Activated T-cell treated with anti-CD3 and anti-CD28 coated beads, Interleukin-2, amount 50 U/mL, for 4 hours (primary cell): ENCODE data around the gene BPIFA3. TPM values are rescaled to one million over a fixed set of nuclear protein-coding genes. Genes with fewer than 3 reads are reported as not detected.
A peak's percentile ranks its signal among the peaks of the same experiment; 100 is the strongest.

ENCODE experiments used
- ATAC-seq, 2 donors: fragments of 200-7000 bp; cut with Tn5 transposase; one replicate each; pipeline ENCODE4 v1.10.0; 2021
- DNase-seq: peaks from one replicate; pipeline ENCODE4 v3.0.0-alpha.2; 2020
- H3K27me3 Mint-ChIP-seq: one replicate; pipeline ENCODE4 v1.8.0; 2021; ENCODE audit warnings: low read depth, mixed read lengths
- H3K36me3 Mint-ChIP-seq: one replicate; pipeline ENCODE4 v1.8.0; 2022; ENCODE audit warnings: mixed read lengths; ENCODE audit not compliant: insufficient read depth
- H3K4me1 Mint-ChIP-seq: one replicate; pipeline ENCODE4 v1.8.0; 2021; ENCODE audit warnings: low read depth, mixed read lengths
- H3K4me3 Mint-ChIP-seq: one replicate; pipeline ENCODE4 v1.8.0; 2021; ENCODE audit warnings: mild to moderate bottlenecking, moderate library complexity, mixed read lengths
- H3K9me3 Mint-ChIP-seq: one replicate; pipeline ENCODE4 v1.8.0; 2021; ENCODE audit warnings: mixed read lengths
- total RNA-seq, 3 donors: library from RNA; stranded (reverse); gene quantifications; one replicate each; pipeline ENCODE4 v1.2.1, GENCODE V29; 2021

BPIFA3 gene
- total RNA-seq, 3 donors from 2014 or later: not detected

DNA sequence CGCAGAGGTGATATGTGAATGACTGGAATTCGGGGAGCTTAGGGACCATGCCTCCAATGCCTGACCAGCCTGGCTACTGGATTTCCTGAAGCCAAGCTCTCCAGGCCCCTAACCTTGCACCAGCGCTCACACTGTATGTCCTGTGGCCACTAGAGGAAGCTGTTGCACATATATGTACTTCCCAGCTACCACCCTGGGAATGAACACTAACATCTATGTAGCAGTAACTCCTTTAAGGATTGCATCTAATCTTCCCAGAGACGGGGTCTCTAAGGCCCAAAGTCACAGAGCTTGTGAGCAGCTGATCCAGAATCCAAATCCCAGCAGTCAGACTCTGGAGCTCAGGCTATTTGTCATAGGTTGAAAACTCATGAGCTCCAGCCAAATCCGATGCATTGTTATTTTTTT, 45.5 kb downstream of the BPIFA3 start:
- H3K36me3 Mint-ChIP-seq: no peaks in the 10 kb centered on the region
- no peaks in the 10 kb centered on the region for H3K9me3 Mint-ChIP-seq
- DNase-seq (no peak), ATAC-seq (no peak)
- no peak overlapping the region for H3K4me3 Mint-ChIP-seq
- H3K4me1 Mint-ChIP-seq: no peaks in the 10 kb centered on the region
- peaks cover 23% of the 10 kb centered on the region for H3K27me3 Mint-ChIP-seq

DNA sequence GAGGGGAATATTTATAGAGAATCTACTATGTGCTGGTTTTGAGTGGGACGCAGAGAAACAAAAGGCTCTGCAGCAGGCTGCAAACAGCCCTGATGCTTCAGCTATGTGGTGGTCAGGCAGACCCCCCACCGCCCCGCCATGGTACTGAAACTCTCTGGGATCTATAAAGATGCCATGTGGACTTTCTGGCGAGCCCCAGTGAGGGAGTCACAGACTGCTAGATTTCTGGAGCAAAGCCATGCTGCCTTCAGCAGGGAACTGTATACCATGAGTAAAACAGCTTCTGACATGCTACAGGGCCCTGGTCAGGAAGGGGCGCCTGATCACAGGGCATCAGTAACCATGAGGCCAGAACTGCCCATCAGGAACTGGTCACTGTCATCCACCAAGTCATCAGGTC, 46.6 kb downstream of the BPIFA3 start:
- Mint-ChIP-seq H3K27me3 (peaks cover 29% of the 10 kb centered on the region), H3K4me3 (no peak overlapping the region), H3K36me3 (no peaks in the 10 kb centered on the region), H3K4me1 (no peaks in the 10 kb centered on the region), H3K9me3 (no peaks in the 10 kb centered on the region)
- DNase-seq: no peak
- no peak for ATAC-seq

DNA sequence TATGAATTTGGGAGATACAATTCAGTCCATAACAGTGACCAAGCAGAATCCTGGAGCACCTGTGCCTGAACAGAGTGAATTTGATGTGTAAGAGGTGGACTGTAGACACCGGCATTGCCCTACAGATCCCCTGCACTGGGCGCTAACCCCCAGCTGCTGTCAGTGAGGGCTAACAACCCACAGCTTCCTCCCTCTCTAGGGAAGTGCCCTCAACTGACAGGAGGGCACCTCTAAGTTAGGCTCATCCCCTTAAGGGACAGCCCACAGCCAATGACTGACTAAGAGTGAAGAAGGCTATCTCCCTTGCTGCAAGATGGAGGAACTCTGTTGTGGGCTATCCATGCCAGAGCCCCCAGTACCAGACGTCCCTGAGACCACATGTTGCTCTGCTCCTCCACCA, 50.5 kb downstream of the BPIFA3 start:
- no peak overlapping the region for H3K4me3 Mint-ChIP-seq
- no peaks in the 10 kb centered on the region for H3K9me3 Mint-ChIP-seq
- no peaks in the 10 kb centered on the region for H3K4me1 Mint-ChIP-seq
- no peaks in the 10 kb centered on the region for H3K36me3 Mint-ChIP-seq
- DNase-seq (no peak), ATAC-seq (no peak)
- H3K27me3 Mint-ChIP-seq: peaks cover 22% of the 10 kb centered on the region

DNA sequence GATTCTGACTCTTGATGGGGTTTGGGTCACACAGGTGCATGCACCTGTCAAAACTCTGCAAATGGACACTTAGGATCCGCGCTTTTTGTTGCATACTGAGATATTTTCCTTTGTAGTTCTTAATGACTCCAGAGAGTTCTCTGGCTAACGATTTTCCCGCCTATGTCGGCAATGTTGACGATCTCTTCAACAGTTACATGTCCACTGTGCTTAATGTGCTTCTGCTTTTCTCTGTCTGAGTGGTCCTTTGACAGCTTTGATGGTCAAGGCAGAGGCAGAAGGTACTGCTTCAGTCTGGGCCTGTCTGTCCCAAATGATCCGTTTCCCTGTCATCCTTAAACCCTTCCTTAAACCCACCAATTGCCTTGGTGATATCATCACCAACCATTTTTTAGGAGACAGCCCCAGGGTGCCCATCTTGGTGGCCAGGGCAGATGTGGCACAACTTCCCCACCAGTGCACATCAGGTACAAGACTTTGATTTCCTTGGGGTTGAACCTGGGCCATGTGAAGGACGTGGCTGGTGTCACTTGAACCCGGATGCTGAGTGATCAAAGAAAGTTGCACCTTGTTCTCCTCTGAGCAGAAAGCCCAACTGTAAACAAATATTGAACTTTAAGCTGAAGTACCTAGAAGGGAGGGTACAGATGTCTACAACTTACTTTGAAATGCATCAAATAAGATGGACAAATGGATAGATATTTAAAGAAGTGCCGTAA, 55.2 kb downstream of the BPIFA3 start:
- H3K27me3 Mint-ChIP-seq: peaks cover 17% of the 10 kb centered on the region
- no peak for ATAC-seq
- H3K36me3 Mint-ChIP-seq: no peaks in the 10 kb centered on the region
- DNase-seq: no peak
- no peaks in the 10 kb centered on the region for H3K4me1 Mint-ChIP-seq
- no peaks in the 10 kb centered on the region for H3K9me3 Mint-ChIP-seq
- H3K4me3 Mint-ChIP-seq: no peak overlapping the region

DNA sequence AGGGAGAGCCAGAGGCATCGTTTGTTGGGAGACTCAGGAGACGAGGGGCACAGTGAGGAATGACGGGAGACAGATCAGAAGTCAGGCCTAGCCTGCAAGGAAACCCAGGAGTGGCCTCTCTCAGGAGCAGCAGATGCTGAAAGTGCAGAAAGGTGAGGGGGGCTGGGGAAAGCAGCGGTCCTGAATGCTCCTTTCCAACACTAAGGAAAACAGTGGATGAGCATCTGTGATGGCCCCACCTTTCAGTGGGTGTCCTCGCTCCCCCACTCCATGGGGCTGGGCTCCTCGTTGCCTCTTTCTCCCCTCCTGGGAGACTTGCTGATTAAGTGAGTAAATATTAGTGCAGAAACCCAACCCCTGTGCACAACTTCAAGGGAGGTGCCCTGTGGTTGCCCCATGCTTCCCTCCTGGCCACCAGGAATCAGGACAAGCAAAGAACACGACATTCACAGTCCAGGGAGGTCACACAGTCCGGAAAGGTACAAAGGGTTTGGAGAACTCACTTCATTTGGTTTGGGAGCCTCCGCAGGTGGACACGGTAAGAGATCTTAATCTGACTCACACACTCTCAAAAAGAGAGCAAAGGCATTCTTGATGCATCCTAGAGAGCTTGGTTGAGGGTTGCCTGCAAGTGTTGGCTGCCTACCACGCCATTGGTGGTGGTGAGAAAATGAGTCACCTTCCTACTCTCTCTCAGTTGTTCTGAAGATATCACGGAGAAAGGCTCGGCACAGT, 56.1 kb downstream of the BPIFA3 start:
- ATAC-seq (peak; percentile 43 to 75), DNase-seq (no peak)
- Mint-ChIP-seq H3K4me1 (no peaks in the 10 kb centered on the region), H3K4me3 (no peak overlapping the region), H3K36me3 (no peaks in the 10 kb centered on the region), H3K9me3 (no peaks in the 10 kb centered on the region), H3K27me3 (peaks cover 13% of the 10 kb centered on the region)

DNA sequence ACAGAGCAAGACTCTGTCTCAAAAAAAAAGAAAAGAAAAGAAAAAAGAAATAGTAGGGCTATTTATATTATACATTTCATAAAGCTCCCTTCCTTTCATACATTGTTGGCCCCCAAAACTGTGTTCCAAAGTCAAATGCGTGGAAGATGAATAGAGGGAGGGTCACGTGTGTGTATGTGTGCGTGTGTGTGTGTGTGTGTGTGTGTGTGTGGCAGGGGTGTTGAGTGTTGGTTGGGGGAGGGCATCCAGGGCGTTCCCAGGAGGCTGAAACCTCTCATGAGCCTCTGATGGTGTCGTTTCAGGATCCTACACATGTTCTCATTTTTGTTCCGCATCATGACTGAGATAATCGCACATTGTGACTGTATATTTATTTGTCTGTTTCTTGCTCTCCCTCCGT, 58.1 kb downstream of the BPIFA3 start:
- H3K36me3 Mint-ChIP-seq: no peaks in the 10 kb centered on the region
- H3K4me1 Mint-ChIP-seq: no peaks in the 10 kb centered on the region
- H3K27me3 Mint-ChIP-seq: peaks cover 9% of the 10 kb centered on the region
- ATAC-seq: no peak
- no peak overlapping the region for H3K4me3 Mint-ChIP-seq
- no peak for DNase-seq
- H3K9me3 Mint-ChIP-seq: no peaks in the 10 kb centered on the region

DNA sequence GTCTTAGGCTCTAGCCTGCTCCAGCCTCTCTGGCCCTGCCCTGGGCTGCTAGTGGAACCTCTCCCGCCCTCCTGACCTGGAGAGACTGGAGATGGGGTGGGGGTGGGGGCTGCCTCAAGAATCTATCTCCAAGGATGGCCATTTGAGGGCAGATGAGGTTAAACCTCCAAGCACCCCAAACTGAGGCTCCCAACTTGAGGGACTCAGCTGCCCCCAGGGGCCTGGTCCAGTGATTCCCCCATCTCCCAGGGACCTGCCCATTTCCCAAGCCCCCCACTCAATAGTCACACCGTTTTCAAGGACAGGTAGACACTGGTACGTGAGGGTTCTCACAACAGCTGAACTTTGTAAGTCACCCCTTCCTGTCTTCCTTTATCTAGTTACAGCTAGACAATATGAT, 58.7 kb downstream of the BPIFA3 start:
- Mint-ChIP-seq H3K36me3 (no peaks in the 10 kb centered on the region), H3K9me3 (no peaks in the 10 kb centered on the region), H3K27me3 (peaks cover 9% of the 10 kb centered on the region), H3K4me3 (no peak overlapping the region), H3K4me1 (no peaks in the 10 kb centered on the region)
- DNase-seq (no peak), ATAC-seq (no peak)

DNA sequence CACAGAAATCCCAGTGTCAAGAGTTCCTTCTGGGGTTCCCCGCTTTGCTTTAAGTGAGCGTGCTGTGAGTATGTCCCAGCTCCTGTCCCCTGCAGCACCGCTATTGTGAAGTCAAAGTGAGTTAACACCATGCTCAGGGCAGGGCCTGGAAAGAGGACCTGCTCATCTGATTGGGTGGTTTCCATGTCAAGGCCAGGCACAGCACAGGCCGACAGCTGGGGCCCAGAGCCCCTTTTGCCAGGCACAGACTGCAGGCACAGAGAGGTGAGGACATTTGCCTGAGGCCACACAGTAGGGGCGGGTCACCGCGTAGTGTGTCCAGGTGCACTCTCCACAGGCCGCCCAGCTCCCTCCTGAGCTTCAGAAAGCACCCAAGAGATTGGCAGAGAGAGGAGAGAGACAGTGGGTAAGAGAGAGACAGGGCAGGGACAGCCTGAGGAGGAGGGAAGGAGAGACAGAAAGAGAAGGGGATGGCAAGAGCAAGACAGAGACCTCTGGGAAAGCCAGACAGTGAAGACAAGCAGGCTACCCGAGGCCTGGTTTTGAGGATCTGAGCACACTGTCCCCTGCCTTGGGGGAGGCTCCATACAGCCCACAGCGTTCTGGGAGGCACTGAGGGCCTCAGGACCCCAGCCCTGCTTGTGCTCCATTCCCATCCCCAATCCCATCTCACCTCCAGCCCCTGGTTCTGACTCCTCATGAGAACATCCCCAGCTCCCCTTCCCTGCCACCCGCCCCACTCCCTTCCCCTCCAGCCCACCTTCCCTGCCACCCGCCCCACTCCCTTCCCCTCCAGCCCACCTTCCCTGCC, 59.4 kb downstream of the BPIFA3 start:
- H3K4me1 Mint-ChIP-seq: no peaks in the 10 kb centered on the region
- H3K36me3 Mint-ChIP-seq: no peaks in the 10 kb centered on the region
- DNase-seq: no peak
- no peak for ATAC-seq
- H3K27me3 Mint-ChIP-seq: peaks cover 9% of the 10 kb centered on the region
- no peak overlapping the region for H3K4me3 Mint-ChIP-seq
- H3K9me3 Mint-ChIP-seq: no peaks in the 10 kb centered on the region

Other genes with a start within 250 kb of the BPIFA3 start
- not detected for gene SUN5, start 212.9 kb upstream of the BPIFA3 start, total RNA-seq
- under 1 TPM in 1 of 3 donors, not detected in 2; 0.11 TPM for gene BPIFB2, start 209.6 kb upstream of the BPIFA3 start, total RNA-seq
- gene BPIFB6, start 185.7 kb upstream of the BPIFA3 start, total RNA-seq: not detected
- not detected for gene BPIFB3, start 163.4 kb upstream of the BPIFA3 start, total RNA-seq
- not detected for gene BPIFB4, start 137.7 kb upstream of the BPIFA3 start, total RNA-seq
- not detected for gene BPIFA2, start 49.2 kb upstream of the BPIFA3 start, total RNA-seq
- not detected for gene BPIFA1, start 18.6 kb downstream of the BPIFA3 start, total RNA-seq
- not detected for gene BPIFB1, start 65.9 kb downstream of the BPIFA3 start, total RNA-seq
- 10 to 100 TPM; 52.6 to 55.7 (median 53.8) TPM for gene CDK5RAP1, start 184.2 kb downstream of the BPIFA3 start, total RNA-seq
- gene SNTA1, start 226.4 kb downstream of the BPIFA3 start, total RNA-seq: 1 to 10 TPM; 1.2 to 2.7 (median 2.4) TPM